GM12864 (cell line): ENCODE measurements around the gene RUFY2.

Experiments used
- DNase-seq: peaks from one replicate; pipeline ENCODE4 v3.0.0-alpha.2; 2011; ENCODE audit warnings: low read depth
- H3K4me3 ChIP-seq: 2 replicates; pipeline ENCODE4 v1.5.1; 2011; ENCODE audit warnings: mild to moderate bottlenecking, low read depth, low read length, control low read depth
- TF ChIP-seq, protein P1 (sequence below): IDR thresholded peaks from 2 replicates; pipeline ENCODE4 v1.5.1; 2011; ENCODE audit warnings: low read depth, mild to moderate bottlenecking, moderate library complexity, low read length, control low read depth, inconsistent platforms; ENCODE audit errors: missing control alignments

The RUFY2 gene

GRCh38 chr10:68365611-68366010, 41.5 kb downstream of the RUFY2 start:
- DNase-seq = no peak
- no peak overlapping the region for H3K4me3 ChIP-seq
- TF ChIP-seq, protein P1, sequence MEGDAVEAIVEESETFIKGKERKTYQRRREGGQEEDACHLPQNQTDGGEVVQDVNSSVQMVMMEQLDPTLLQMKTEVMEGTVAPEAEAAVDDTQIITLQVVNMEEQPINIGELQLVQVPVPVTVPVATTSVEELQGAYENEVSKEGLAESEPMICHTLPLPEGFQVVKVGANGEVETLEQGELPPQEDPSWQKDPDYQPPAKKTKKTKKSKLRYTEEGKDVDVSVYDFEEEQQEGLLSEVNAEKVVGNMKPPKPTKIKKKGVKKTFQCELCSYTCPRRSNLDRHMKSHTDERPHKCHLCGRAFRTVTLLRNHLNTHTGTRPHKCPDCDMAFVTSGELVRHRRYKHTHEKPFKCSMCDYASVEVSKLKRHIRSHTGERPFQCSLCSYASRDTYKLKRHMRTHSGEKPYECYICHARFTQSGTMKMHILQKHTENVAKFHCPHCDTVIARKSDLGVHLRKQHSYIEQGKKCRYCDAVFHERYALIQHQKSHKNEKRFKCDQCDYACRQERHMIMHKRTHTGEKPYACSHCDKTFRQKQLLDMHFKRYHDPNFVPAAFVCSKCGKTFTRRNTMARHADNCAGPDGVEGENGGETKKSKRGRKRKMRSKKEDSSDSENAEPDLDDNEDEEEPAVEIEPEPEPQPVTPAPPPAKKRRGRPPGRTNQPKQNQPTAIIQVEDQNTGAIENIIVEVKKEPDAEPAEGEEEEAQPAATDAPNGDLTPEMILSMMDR = no peak

DNA sequence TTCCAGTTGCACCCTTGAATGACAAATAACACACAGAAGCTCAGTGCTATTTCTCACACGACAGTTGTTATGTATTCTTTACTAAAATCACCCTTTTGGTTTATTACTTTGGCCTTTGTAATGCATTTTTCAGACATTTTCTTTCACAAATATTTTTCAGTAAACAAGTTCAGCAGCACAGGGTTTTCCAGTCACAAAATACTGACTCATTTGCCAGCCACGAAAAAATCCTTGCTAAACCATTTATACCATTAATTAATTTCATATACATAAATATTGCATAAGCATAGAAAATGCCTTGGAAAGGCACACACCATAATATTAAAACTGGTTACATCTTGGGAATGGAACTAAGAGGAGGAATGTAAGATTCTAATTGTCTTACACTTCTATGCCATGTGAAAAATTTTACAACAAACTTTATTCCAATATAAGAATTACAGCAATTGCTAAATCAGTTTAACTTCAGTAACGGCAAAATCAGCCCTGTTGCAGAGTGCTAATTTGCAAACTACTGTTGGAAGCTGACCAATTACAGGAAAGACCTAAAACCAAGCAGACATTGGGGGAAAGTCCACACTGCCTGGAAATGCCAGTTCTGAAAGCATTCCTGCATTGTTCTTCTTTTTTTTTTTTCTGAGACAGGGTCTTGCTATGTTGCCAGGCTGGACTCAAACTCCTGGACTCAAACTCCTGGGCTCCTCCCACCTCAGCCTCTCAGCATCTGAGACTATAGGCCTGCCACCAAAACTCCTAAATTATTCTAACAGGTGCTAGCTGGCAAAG, 42.8 kb downstream of the RUFY2 start:
- TF ChIP-seq, protein P1 = no peak
- no peak for DNase-seq
- H3K4me3 ChIP-seq = no peak overlapping the region

- no peak overlapping the region for H3K4me3 ChIP-seq
- no peak for DNase-seq
- TF ChIP-seq, protein P1 = no peak
Measured at GRCh38 chr10:68362590-68362989, 44.5 kb downstream of the RUFY2 start.

GRCh38 chr10:68359189-68359588, 47.9 kb downstream of the RUFY2 start:
- H3K4me3 ChIP-seq = no peak overlapping the region
- DNase-seq = no peak
- TF ChIP-seq, protein P1 = no peak

- TF ChIP-seq, protein P1 = no peak
- no peak overlapping the region for H3K4me3 ChIP-seq
- DNase-seq = no peak
Measured at GRCh38 chr10:68353537-68353936, 53.5 kb downstream of the RUFY2 start.

GRCh38 chr10:68348265-68348741, 58.8 kb downstream of the RUFY2 start:
- DNase-seq = no peak
- TF ChIP-seq, protein P1 = peak; percentile 92
- no peak overlapping the region for H3K4me3 ChIP-seq

GRCh38 chr10:68346774-68347173, 60.3 kb downstream of the RUFY2 start:
- no peak overlapping the region for H3K4me3 ChIP-seq
- DNase-seq = no peak
- TF ChIP-seq, protein P1 = no peak
